Tibial artery (tissue), 4 donors: ENCODE results near the gene AP5S1.

ENCODE experiments used
- DNase-seq, 2 donors: peaks; one replicate each; pipeline ENCODE4 v3.0.0-alpha.2; 2019
- H3K27ac ChIP-seq, 2 donors: fragments of 200-600 bp; sonication (generic) in 1 of 2; 1 replicate in 1 of 2; 2 replicates in 1 of 2; pipeline ENCODE4 v1.5.1; 2018 to 2019; ENCODE audit warnings: mild to moderate bottlenecking in 1 of 2
- H3K27me3 ChIP-seq, 2 donors: fragments of 200-600 bp; sonication (generic) in 1 of 2; one replicate each; pipeline versions ENCODE4 v1.5.1 to v1.6.0; 2016 to 2019
- H3K36me3 ChIP-seq, 3 donors: fragments of 200-600 bp; sonication (generic) in 2 of 3; one replicate each; pipeline ENCODE4 v1.5.1; 2016 to 2019; ENCODE audit warnings: mild to moderate bottlenecking in 2 of 3
- H3K4me1 ChIP-seq, 4 donors: fragments of 200-600 bp; sonication (generic) in 2 of 4; 1 replicate in 3 of 4; 2 replicates in 1 of 4; pipeline ENCODE4 v1.5.1; 2016 to 2019
- H3K4me3 ChIP-seq, 2 donors: fragments of 200-600 bp; sonication (generic) in 1 of 2; 1 replicate in 1 of 2; 2 replicates in 1 of 2; pipeline ENCODE4 v1.5.1; 2018 to 2019; ENCODE audit warnings: mild to moderate bottlenecking in 2 of 2
- H3K9me3 ChIP-seq, 3 donors: fragments of 200-600 bp; sonication (generic) in 1 of 3; one replicate each; pipeline ENCODE4 v1.5.1; 2016 to 2019
- CTCF ChIP-seq, 2 experiments: fragments of 200-600 bp in 1 of 2; fragments of 450-650 bp in 1 of 2; IDR thresholded peaks; one replicate each; pipeline ENCODE4 v1.5.1; 2017 to 2019; ENCODE audit warnings: antibody characterized with exemption in 2 of 2, mild to moderate bottlenecking in 1 of 2, moderate library complexity in 1 of 2
- intact Hi-C: fragments of 100-400 bp; cut with DNase I; formaldehyde crosslinking; loops from one replicate; pipeline ENCODE4 v1.15.0; 2023; ENCODE audit warnings: low total_unique reads

The AP5S1 gene

GRCh38 chr20:3865152-3865886 is 45.0 kb downstream of the AP5S1 start:
- no peak for DNase-seq
- H3K27me3 ChIP-seq = no peaks in the 10 kb centered on the region
- no peak for TF ChIP-seq CTCF (IDR thresholded peaks at IDR 0.05)
- intact Hi-C loops = no loop called here
- no peaks in the 10 kb centered on the region for H3K4me1 ChIP-seq
- H3K9me3 ChIP-seq = no peaks in the 10 kb centered on the region
- H3K4me3 ChIP-seq = no peak overlapping the region
- no peak overlapping the region for H3K27ac ChIP-seq
- H3K36me3 ChIP-seq = peaks cover 58 to 100% (median 72%) of the 10 kb centered on the region in 3 donors

- TF ChIP-seq CTCF (IDR thresholded peaks at IDR 0.05) = no peak
- intact Hi-C loops = no loop called here
- no peak for DNase-seq
These were observed 45.6 kb downstream of the AP5S1 start for GRCh38 chr20:3865887-3866407.

GRCh38 chr20:3866464-3866863 is 46.1 kb downstream of the AP5S1 start:
- no peak for DNase-seq
- H3K36me3 ChIP-seq = peaks cover 50 to 97% (median 61%) of the 10 kb centered on the region in 3 donors
- intact Hi-C loops = no loop called here

More at GRCh38 chr20:3865887-3866407, 45.6 kb downstream of the AP5S1 start:
- no peak overlapping the region for H3K27ac ChIP-seq
- peaks cover 52 to 97% (median 66%) of the 10 kb centered on the region in 3 donors for H3K36me3 ChIP-seq
- no peaks in the 10 kb centered on the region for H3K27me3 ChIP-seq
- no peaks in the 10 kb centered on the region for H3K4me1 ChIP-seq
- H3K9me3 ChIP-seq = no peaks in the 10 kb centered on the region
- no peak overlapping the region for H3K4me3 ChIP-seq

GRCh38 chr20:3867802-3868201 is 47.5 kb downstream of the AP5S1 start:
- DNase-seq = no peak
- no peaks in the 10 kb centered on the region for H3K4me1 ChIP-seq
- peaks cover 41 to 92% (median 48%) of the 10 kb centered on the region in 3 donors for H3K36me3 ChIP-seq
- intact Hi-C loops = no loop called here
- no peak overlapping the region for H3K4me3 ChIP-seq
- H3K27me3 ChIP-seq = no peaks in the 10 kb centered on the region
- no peaks in the 10 kb centered on the region for H3K9me3 ChIP-seq
- no peak for TF ChIP-seq CTCF (IDR thresholded peaks at IDR 0.05)
- no peak overlapping the region for H3K27ac ChIP-seq

More at GRCh38 chr20:3866464-3866863, 46.1 kb downstream of the AP5S1 start:
- no peak for TF ChIP-seq CTCF (IDR thresholded peaks at IDR 0.05)
- H3K27ac ChIP-seq = no peak overlapping the region
- H3K4me1 ChIP-seq = no peaks in the 10 kb centered on the region
- no peak overlapping the region for H3K4me3 ChIP-seq
- H3K9me3 ChIP-seq = no peaks in the 10 kb centered on the region
- H3K27me3 ChIP-seq = no peaks in the 10 kb centered on the region

GRCh38 chr20:3869839-3870634 is 49.7 kb downstream of the AP5S1 start:
- intact Hi-C loops = no loop called here
- no peak for TF ChIP-seq CTCF (IDR thresholded peaks at IDR 0.05)
- Histone ChIP-seq H3K9me3 (no peaks in the 10 kb centered on the region), H3K27ac (no peak overlapping the region), H3K36me3 (peaks cover 29 to 84% (median 35%) of the 10 kb centered on the region in 3 donors), H3K4me3 (no peak overlapping the region), H3K4me1 (peaks cover 0 to 9% (median 0%) of the 10 kb centered on the region in 4 donors), H3K27me3 (no peaks in the 10 kb centered on the region)
- DNase-seq = no peak
